ENCODE results near the gene MTPN. TPM values are rescaled to one million over a fixed set of nuclear protein-coding genes. Genes with fewer than 3 reads are reported as not detected.

The MTPN gene
- total RNA-seq, 2 experiments from 2014 or later: 91.3 to 281 TPM

- peaks cover 7% of the 10 kb centered on the region for H3K4me1 ChIP-seq (ENCODE audit: insufficient read depth, low read length, poor library complexity, severe bottlenecking)
- H4K20me1 ChIP-seq (ENCODE audit: insufficient read depth, low read length): 0 out of 2 replicates have a peak, but pooled peaks cover 5% of the 10 kb centered on the region
- no TSS peak for BruUV-seq (replicated peaks)
- intact Hi-C loops (cut with micrococcal nuclease; ENCODE audit: unreplicated experiment): no loop called here
- no peak overlapping the region for H2AFZ ChIP-seq (ENCODE audit: low read length)
- H3K27ac ChIP-seq (ENCODE audit: low read depth, low read length, poor library complexity, severe bottlenecking): no peak overlapping the region
- H3K4me3 ChIP-seq (ENCODE audit: low read depth, low read length, poor library complexity, severe bottlenecking): no peak overlapping the region
- peaks cover 75% of the 10 kb centered on the region for H3K36me3 ChIP-seq (ENCODE audit: insufficient read depth, low read length)
- no peak for DNase-seq (ENCODE audit: low spot score)
- H3K9me3 ChIP-seq (ENCODE audit: low read length): no peaks in the 10 kb centered on the region
- no peaks in the 10 kb centered on the region for H3K9me2 ChIP-seq (ENCODE audit: insufficient read depth, low read length)
- TF ChIP-seq EZH2phosphoT487 (IDR thresholded peaks at IDR 0.05; ENCODE audit: borderline replicate concordance, low read depth, low read length) (no peak), CTCF (conservative IDR thresholded peaks at IDR 0.05; ENCODE audit: low read length) (no peak)
- H3K4me2 ChIP-seq (ENCODE audit: low read length): no peak overlapping the region
- ChIA-PET CTCF (ENCODE audit: unreplicated experiment) (no interaction called here), POLR2A (no interaction called here)
- H3K79me2 ChIP-seq (ENCODE audit: insufficient read depth, low read depth, low read length): peaks cover 95% of the 10 kb centered on the region
Observed at GRCh38 chr7:135934651-135935050, 42.5 kb downstream of the MTPN start.

GRCh38 chr7:135933509-135934188 lies 43.5 kb downstream of the MTPN start:
- Histone ChIP-seq H3K36me3 (ENCODE audit: insufficient read depth, low read length) (peaks cover 78% of the 10 kb centered on the region), H4K20me1 (ENCODE audit: insufficient read depth, low read length) (peaks cover 5% of the 10 kb centered on the region; the same call in 1 of the 2 replicates), H3K27ac (ENCODE audit: low read depth, low read length, poor library complexity, severe bottlenecking) (no peak overlapping the region), H3K9me3 (ENCODE audit: low read length) (no peaks in the 10 kb centered on the region), H3K4me3 (ENCODE audit: low read depth, low read length, poor library complexity, severe bottlenecking) (no peak overlapping the region), H2AFZ (ENCODE audit: low read length) (no peak overlapping the region), H3K79me2 (ENCODE audit: insufficient read depth, low read depth, low read length) (peaks cover 96% of the 10 kb centered on the region), H3K4me2 (ENCODE audit: low read length) (no peak overlapping the region), H3K4me1 (ENCODE audit: insufficient read depth, low read length, poor library complexity, severe bottlenecking) (peaks cover 7% of the 10 kb centered on the region), H3K9me2 (ENCODE audit: insufficient read depth, low read length) (no peaks in the 10 kb centered on the region)
- POLR2A ChIA-PET: interaction anchor here (0.6 to 1.5 kb wide), 7 partner anchors 10 to 244 kb away, joined by 3 to 6 read pairs (median 5); no protein-coding TSS in a partner anchor
- no TSS peak for BruUV-seq (replicated peaks)
- CTCF ChIA-PET (ENCODE audit: unreplicated experiment): no interaction called here
- no peak for DNase-seq (ENCODE audit: low spot score)
- TF ChIP-seq CTCF (conservative IDR thresholded peaks at IDR 0.05; ENCODE audit: low read length) (no peak), EZH2phosphoT487 (IDR thresholded peaks at IDR 0.05; ENCODE audit: borderline replicate concordance, low read depth, low read length) (no peak)
- intact Hi-C loops (cut with micrococcal nuclease; ENCODE audit: unreplicated experiment): no loop called here

- no peak for DNase-seq (ENCODE audit: low spot score)
- Histone ChIP-seq H4K20me1 (ENCODE audit: insufficient read depth, low read length) (peaks cover 13% of the 10 kb centered on the region; the same call in 1 of the 2 replicates), H3K4me3 (ENCODE audit: low read depth, low read length, poor library complexity, severe bottlenecking) (no peak overlapping the region)
Observed at GRCh38 chr7:135932131-135932530, 45.0 kb downstream of the MTPN start.

More at GRCh38 chr7:135932131-135932530, 45.0 kb downstream of the MTPN start:
- Histone ChIP-seq H2AFZ (ENCODE audit: low read length) (no peak overlapping the region), H3K9me2 (ENCODE audit: insufficient read depth, low read length) (no peaks in the 10 kb centered on the region), H3K4me1 (ENCODE audit: insufficient read depth, low read length, poor library complexity, severe bottlenecking) (peaks cover 7% of the 10 kb centered on the region), H3K4me2 (ENCODE audit: low read length) (no peak overlapping the region), H3K79me2 (ENCODE audit: insufficient read depth, low read depth, low read length) (peaks cover 85% of the 10 kb centered on the region), H3K9me3 (ENCODE audit: low read length) (no peaks in the 10 kb centered on the region), H3K36me3 (ENCODE audit: insufficient read depth, low read length) (peaks cover 84% of the 10 kb centered on the region), H3K27ac (ENCODE audit: low read depth, low read length, poor library complexity, severe bottlenecking) (no peak overlapping the region)
- no TSS peak for BruUV-seq (replicated peaks)
- ChIA-PET CTCF (ENCODE audit: unreplicated experiment) (no interaction called here), POLR2A (interaction anchor here (0.6 to 1.5 kb wide), 2 partner anchors 10 to 19 kb away, joined by 5 read pairs; no protein-coding TSS in a partner anchor)
- intact Hi-C loops (cut with micrococcal nuclease; ENCODE audit: unreplicated experiment): no loop called here
- TF ChIP-seq EZH2phosphoT487 (IDR thresholded peaks at IDR 0.05; ENCODE audit: borderline replicate concordance, low read depth, low read length) (no peak), CTCF (conservative IDR thresholded peaks at IDR 0.05; ENCODE audit: low read length) (no peak)

Measured in OCI-LY7 (cell line).